ENCODE data around the gene IQCH.

IQCH gene

GRCh38 chr15:67543348-67543718 is 288.7 kb downstream of the IQCH start:
- DNase-seq, result no peak

- no peak for DNase-seq
Observed at GRCh38 chr15:67544475-67544874, 289.9 kb downstream of the IQCH start.

- no peak for DNase-seq
Observed at GRCh38 chr15:67545864-67546263, 291.3 kb downstream of the IQCH start.

- no peak for DNase-seq
Observed at GRCh38 chr15:67547064-67547463, 292.5 kb downstream of the IQCH start.

- DNase-seq, result no peak
Observed at GRCh38 chr15:67547836-67548235, 293.2 kb downstream of the IQCH start.

- no peak for DNase-seq
Observed at GRCh38 chr15:67548236-67548852, 293.8 kb downstream of the IQCH start.

GRCh38 chr15:67548862-67549651 is 294.5 kb downstream of the IQCH start:
- no peak for DNase-seq

- DNase-seq, result no peak
Observed at GRCh38 chr15:67549736-67550135, 295.1 kb downstream of the IQCH start.

GRCh38 chr15:67550522-67550921 is 295.9 kb downstream of the IQCH start:
- DNase-seq, result no peak

GRCh38 chr15:67551207-67551743 is 296.7 kb downstream of the IQCH start:
- DNase-seq, result no peak
